NCI-H187 treated with DMSO at 0.1 percent for 48 hours (cell line): ENCODE results near the gene FTCD.
"Not testable (repeated sequence)": the region's sequence is repeated elsewhere in the genome, so short reads cannot be mapped to it uniquely, and the experiment has no call there.

ENCODE experiments used
- DNase-seq: peaks from one replicate; lab custom pipeline; 2025; lab: John Stamatoyannopoulos, UW

Gene FTCD

GRCh38 chr21:46154155-46154954 lies 1.0 kb downstream of the FTCD start:
- no peak for DNase-seq

GRCh38 chr21:46153247-46154154 lies 1.9 kb downstream of the FTCD start:
- DNase-seq, result no peak

GRCh38 chr21:46152927-46153246 lies 2.5 kb downstream of the FTCD start:
- DNase-seq, result no peak

- no peak for DNase-seq
These were observed 3.1 kb downstream of the FTCD start for GRCh38 chr21:46151989-46152926.

GRCh38 chr21:46151261-46151988 lies 4.0 kb downstream of the FTCD start:
- DNase-seq, result no peak

GRCh38 chr21:46150491-46151121 lies 4.8 kb downstream of the FTCD start:
- no peak for DNase-seq

- DNase-seq, result no peak
These were observed 5.3 kb downstream of the FTCD start for GRCh38 chr21:46150073-46150472.

GRCh38 chr21:46149205-46149901 lies 6.0 kb downstream of the FTCD start:
- no peak for DNase-seq

- no peak for DNase-seq
These were observed 7.3 kb downstream of the FTCD start for GRCh38 chr21:46148106-46148505.

- DNase-seq, result not testable (repeated sequence)
These were observed 8.0 kb downstream of the FTCD start for GRCh38 chr21:46147429-46147828.

GRCh38 chr21:46146856-46147255 lies 8.5 kb downstream of the FTCD start:
- DNase-seq, result no peak

GRCh38 chr21:46145840-46146691 lies 9.3 kb downstream of the FTCD start:
- no peak for DNase-seq

- DNase-seq, result no peak
These were observed 10.1 kb downstream of the FTCD start for GRCh38 chr21:46145159-46145839.

GRCh38 chr21:46144464-46145070 lies 10.8 kb downstream of the FTCD start:
- DNase-seq, result no peak

- no peak for DNase-seq
These were observed 12.6 kb downstream of the FTCD start for GRCh38 chr21:46142582-46143473.

- DNase-seq, result no peak
These were observed 13.4 kb downstream of the FTCD start for GRCh38 chr21:46141767-46142581.
